ENCODE data around the gene CPEB4.

- no peak for TF ChIP-seq CTCF (IDR thresholded peaks at IDR 0.05)
- TF ChIP-seq POLR2A (IDR thresholded peaks at IDR 0.05): no peak
Observed at GRCh38 chr5:173988554-173989431, 100.6 kb downstream of the CPEB4 start, which contains the start of gene C5orf47.

All from esophagus squamous epithelium (tissue), 4 donors.